HG02623 (cell line): ENCODE measurements around the gene ADH4.
"Not testable (repeated sequence)": the region's sequence is repeated elsewhere in the genome, so short reads cannot be mapped to it uniquely, and the experiment has no call there.

Experiments
- ATAC-seq: cut with Tn5 transposase; IDR thresholded peaks from one replicate; pipeline ENCODE4 v1.9.1; 2021; ENCODE audit warnings: moderate library complexity; ENCODE audit not compliant: unreplicated experiment

ADH4 gene

GRCh38 chr4:99084595-99084994 lies 59.5 kb downstream of the ADH4 start:
- no peak for ATAC-seq

- ATAC-seq, result no peak
These were observed 61.9 kb downstream of the ADH4 start for GRCh38 chr4:99082192-99082591.

DNA sequence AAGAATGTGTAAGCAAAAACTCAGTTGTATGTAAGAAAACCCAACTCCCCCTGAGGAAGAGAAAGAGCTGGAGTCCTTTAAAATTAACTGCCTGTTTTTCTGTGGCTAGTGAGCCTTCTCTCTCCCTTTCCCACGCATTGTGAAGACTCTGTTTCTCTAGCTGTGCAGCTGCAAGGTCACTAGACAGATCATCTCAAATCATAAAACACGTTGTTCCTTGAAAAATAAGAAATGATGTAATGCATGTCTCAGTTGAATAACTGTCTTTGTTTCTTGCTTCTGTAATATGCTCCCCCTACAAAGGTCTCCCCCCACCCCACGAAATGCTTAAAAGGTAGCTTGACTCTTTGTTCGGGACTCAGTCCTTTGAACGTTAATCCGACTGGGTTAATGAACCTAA lies 63.2 kb downstream of the ADH4 start:
- ATAC-seq, result not testable (repeated sequence)

GRCh38 chr4:99079625-99080295 lies 64.3 kb downstream of the ADH4 start:
- no peak for ATAC-seq

DNA sequence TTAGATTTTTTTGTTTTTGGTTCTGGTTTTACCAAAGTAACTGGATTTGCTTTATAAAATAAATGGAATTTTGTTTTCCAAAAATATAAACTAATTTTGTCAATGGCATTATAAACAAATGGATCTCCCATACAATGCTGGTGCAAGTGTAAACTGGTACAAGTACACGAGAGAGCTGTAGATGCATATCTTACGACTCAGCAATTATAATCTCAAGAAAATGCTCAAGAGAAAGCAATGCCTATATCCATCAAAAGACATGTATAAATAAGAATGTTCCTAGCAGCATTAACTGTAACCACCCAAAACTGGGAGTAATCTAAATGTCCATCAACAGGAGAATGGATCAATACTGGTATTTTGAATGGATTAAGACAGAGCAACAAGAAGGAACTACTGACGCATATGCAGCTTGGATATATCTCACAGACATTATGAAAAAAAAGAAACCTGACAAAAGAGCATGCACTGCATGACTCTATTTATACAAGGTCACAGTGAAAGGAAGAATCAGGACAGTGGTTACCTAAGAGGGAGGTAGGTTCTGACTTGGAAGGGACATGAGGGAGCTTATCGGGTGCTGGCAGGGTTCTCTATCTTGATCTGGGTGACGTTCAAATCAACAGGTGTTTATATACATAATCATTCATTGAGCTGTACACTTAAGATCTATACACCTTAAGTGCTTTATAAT lies 65.0 kb downstream of the ADH4 start:
- no peak for ATAC-seq

GRCh38 chr4:99078336-99078735 lies 65.8 kb downstream of the ADH4 start:
- ATAC-seq, result no peak

DNA sequence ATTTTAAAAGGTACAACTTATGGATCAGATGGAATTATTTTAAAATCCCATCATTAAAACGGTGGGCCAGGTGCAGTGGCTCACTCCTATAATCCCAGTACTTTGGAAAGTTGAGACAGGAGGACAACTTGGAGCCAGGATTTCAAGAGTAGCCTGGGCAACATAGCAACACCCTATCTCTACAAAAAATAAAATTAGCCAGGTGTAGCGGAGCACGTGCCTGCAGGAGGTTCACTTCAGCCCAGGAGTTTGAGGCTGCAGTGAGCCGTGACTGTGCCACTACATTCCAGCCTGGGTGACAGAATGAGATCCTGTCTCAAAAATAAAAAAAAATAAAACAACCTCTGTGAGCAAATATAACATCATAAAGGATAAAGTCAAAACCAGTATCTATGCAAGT lies 66.9 kb downstream of the ADH4 start:
- ATAC-seq, result no peak

- no peak for ATAC-seq
These were observed 67.7 kb downstream of the ADH4 start for GRCh38 chr4:99076292-99076976.

DNA sequence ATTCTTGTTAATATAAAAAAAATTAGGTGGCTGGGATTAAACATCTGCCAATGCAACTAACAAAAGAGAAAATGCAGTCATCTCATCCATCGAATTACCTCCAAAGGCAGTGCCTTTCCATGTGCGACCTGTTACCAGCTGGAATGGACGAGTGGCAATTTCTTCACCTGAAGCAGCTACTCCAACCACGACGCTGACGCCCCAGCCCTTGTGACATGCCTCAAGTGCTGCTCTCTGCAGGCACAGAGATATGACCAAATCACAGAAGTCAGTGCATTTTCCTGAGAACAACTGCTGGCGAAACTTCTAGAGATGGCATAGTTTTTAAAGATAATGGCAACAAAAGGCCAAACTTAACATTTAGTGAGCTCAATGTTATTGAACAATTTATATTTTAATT lies 69.3 kb downstream of the ADH4 start:
- no peak for ATAC-seq
